ENCODE results near the gene ZAP70. TPM values are rescaled to one million over a fixed set of nuclear protein-coding genes. Genes with fewer than 3 reads are reported as not detected.

The ZAP70 gene
- total and polyA plus RNA-seq, 2 donors (not counting 3 experiments of a cell fraction or from before 2014, with no cell fraction given), result 0.14 TPM; not detected in 1

DNA sequence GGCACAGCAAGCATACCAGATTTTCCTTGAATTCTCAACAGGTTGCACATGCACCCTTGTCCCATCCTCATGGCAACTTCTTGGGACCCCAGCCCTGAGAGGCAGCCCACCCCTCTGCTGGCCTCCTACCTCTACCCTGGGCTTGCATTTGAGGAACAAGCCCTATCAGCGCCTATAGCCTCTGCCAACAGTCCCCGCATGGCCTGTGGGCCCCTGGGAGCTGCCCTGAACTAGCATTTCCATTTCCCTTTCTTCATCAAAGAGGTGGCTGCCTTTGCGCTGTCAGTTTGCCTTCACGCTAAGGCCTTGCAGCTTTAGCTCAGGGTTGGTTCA, 5.4 kb upstream of the ZAP70 start:
- Histone ChIP-seq H3K79me2 (ENCODE audit: control insufficient read depth, insufficient read depth, low read length) (no peaks in the 10 kb centered on the region), H3K9ac (replicated peaks; ENCODE audit: extremely low read depth, insufficient read depth, low read length) (no peak overlapping the region), H3K9me1 (replicated peaks; ENCODE audit: control insufficient read depth, extremely low read depth, insufficient read depth, low read length) (no peaks in the 10 kb centered on the region), H3K4me1 (ENCODE audit: control insufficient read depth, extremely low read depth, insufficient read depth, low read length) (no peaks in the 10 kb centered on the region), H3K4me2 (ENCODE audit: insufficient read depth, low read length) (no peak overlapping the region), H3K27me3 (ENCODE audit: control insufficient read depth in 2 of 2, insufficient read depth in 2 of 2, low read length in 2 of 2) (peaks cover 2% of the 10 kb centered on the region in 2 experiments), H3K4me3 (replicated peaks in 1 of 3; ENCODE audit: insufficient read depth in 1 of 3, low read depth in 1 of 3, low read length in 3 of 3) (no peak overlapping the region), H2AFZ (ENCODE audit: low read depth, low read length) (no peak overlapping the region), H3K36me3 (ENCODE audit: control insufficient read depth in 2 of 2, extremely low read depth in 1 of 2, insufficient read depth in 2 of 2, low read length in 2 of 2) (no peaks in the 10 kb centered on the region), H4K20me1 (replicated peaks; ENCODE audit: control insufficient read depth, extremely low read depth, insufficient read depth, low read length) (no peaks in the 10 kb centered on the region), H3K27ac (ENCODE audit: insufficient read depth, low read depth, low read length) (no peak overlapping the region), H3K9me3 (replicated peaks; ENCODE audit: control insufficient read depth, insufficient read depth, low read length) (no peaks in the 10 kb centered on the region)
- BruUV-seq (replicated peaks), result no TSS peak
- dilution Hi-C loops (cut with MboI; ENCODE audit: extremely low pct_ligation_motif_present, low sequenced_read_pairs), result no loop called here
- intact Hi-C loops (cut with micrococcal nuclease), result no loop called here
- POLR2A ChIA-PET, result no interaction called here
- TF ChIP-seq EZH2 (IDR thresholded peaks at IDR 0.05; ENCODE audit: borderline replicate concordance, low read depth, low read length, severe bottlenecking) (no peak), POLR2AphosphoS5 (IDR thresholded peaks at IDR 0.05; ENCODE audit: insufficient read depth, low read depth, low read length) (no peak), POLR2A (IDR thresholded peaks at IDR 0.05; ENCODE audit: low read depth, low read length) (no peak)
- no peak for DNase-seq (ENCODE audit: low read depth, low spot score)
- no peak for FAIRE-seq
- CTCF ChIA-PET, result interaction anchor here (0.7 to 9.1 kb wide), 6 partner anchors 9 to 678 kb away, joined by 3 to 68 read pairs (median 30); no protein-coding TSS in a partner anchor

DNA sequence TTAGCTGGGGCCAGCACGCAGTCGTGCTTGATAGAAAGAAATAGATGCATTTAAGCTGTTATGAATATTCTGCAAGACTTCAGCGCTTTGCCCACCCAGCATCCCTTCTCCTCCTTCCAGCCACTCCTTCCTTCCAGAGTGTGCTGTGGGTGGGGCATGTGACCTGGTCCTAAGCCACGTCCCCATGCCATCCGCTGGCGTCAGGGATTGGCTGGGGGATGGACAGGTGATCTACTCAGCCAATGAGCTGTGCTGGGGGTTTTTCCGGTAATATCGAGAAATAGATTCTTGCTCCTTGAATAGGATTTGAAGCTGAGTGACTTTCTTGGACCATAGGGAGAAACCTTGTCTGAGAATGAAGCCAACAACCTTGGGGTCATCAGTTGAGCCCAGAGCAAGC, 4.8 kb upstream of the ZAP70 start:
- H3K79me2 ChIP-seq (ENCODE audit: control insufficient read depth, insufficient read depth, low read length), result no peaks in the 10 kb centered on the region
- no peak for DNase-seq (ENCODE audit: low read depth, low spot score)
- H3K9me1 ChIP-seq (replicated peaks; ENCODE audit: control insufficient read depth, extremely low read depth, insufficient read depth, low read length), result no peaks in the 10 kb centered on the region
- no TSS peak for BruUV-seq (replicated peaks)
- TF ChIP-seq POLR2A (IDR thresholded peaks at IDR 0.05; ENCODE audit: low read depth, low read length) (no peak), POLR2AphosphoS5 (IDR thresholded peaks at IDR 0.05; ENCODE audit: insufficient read depth, low read depth, low read length) (no peak), MYC (IDR thresholded peaks at IDR 0.05; ENCODE audit: low read depth, low read length) (no peak), JUN (IDR thresholded peaks at IDR 0.05; ENCODE audit: borderline replicate concordance, insufficient read depth, insufficient read length, low read depth) (no peak), EZH2 (IDR thresholded peaks at IDR 0.05; ENCODE audit: borderline replicate concordance, low read depth, low read length, severe bottlenecking) (no peak), FOS (IDR thresholded peaks at IDR 0.05; ENCODE audit: borderline replicate concordance, insufficient read depth, low read length) (no peak), GATA2 (IDR thresholded peaks at IDR 0.05; ENCODE audit: insufficient read depth, insufficient read length, low read depth, low read length) (no peak)
- TF ChIP-seq, protein P1, sequence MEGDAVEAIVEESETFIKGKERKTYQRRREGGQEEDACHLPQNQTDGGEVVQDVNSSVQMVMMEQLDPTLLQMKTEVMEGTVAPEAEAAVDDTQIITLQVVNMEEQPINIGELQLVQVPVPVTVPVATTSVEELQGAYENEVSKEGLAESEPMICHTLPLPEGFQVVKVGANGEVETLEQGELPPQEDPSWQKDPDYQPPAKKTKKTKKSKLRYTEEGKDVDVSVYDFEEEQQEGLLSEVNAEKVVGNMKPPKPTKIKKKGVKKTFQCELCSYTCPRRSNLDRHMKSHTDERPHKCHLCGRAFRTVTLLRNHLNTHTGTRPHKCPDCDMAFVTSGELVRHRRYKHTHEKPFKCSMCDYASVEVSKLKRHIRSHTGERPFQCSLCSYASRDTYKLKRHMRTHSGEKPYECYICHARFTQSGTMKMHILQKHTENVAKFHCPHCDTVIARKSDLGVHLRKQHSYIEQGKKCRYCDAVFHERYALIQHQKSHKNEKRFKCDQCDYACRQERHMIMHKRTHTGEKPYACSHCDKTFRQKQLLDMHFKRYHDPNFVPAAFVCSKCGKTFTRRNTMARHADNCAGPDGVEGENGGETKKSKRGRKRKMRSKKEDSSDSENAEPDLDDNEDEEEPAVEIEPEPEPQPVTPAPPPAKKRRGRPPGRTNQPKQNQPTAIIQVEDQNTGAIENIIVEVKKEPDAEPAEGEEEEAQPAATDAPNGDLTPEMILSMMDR (IDR thresholded peaks at IDR 0.05; ENCODE audit: extremely low read depth in 1 of 2, insufficient read depth in 1 of 2, low read depth in 1 of 2, low read length in 2 of 2), result no peak
- TF ChIP-seq, protein P2, sequence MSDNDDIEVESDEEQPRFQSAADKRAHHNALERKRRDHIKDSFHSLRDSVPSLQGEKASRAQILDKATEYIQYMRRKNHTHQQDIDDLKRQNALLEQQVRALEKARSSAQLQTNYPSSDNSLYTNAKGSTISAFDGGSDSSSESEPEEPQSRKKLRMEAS (IDR thresholded peaks at IDR 0.05; ENCODE audit: insufficient read depth, insufficient read length), result no peak
- H3K4me2 ChIP-seq (ENCODE audit: insufficient read depth, low read length), result no peak overlapping the region
- H2AFZ ChIP-seq (ENCODE audit: low read depth, low read length), result no peak overlapping the region
- no peaks in the 10 kb centered on the region for H4K20me1 ChIP-seq (replicated peaks; ENCODE audit: control insufficient read depth, extremely low read depth, insufficient read depth, low read length)
- no peak overlapping the region for H3K4me3 ChIP-seq (replicated peaks in 1 of 3; ENCODE audit: insufficient read depth in 1 of 3, low read depth in 1 of 3, low read length in 3 of 3)
- dilution Hi-C loops (cut with MboI; ENCODE audit: extremely low pct_ligation_motif_present, low sequenced_read_pairs) (no loop called here), intact Hi-C loops (cut with micrococcal nuclease) (no loop called here)
- ChIA-PET CTCF (interaction anchor here (0.6 to 9.1 kb wide), 6 partner anchors 9 to 677 kb away, joined by 3 to 68 read pairs (median 30); no protein-coding TSS in a partner anchor), POLR2A (no interaction called here)
- no peaks in the 10 kb centered on the region for H3K36me3 ChIP-seq (ENCODE audit: control insufficient read depth in 2 of 2, extremely low read depth in 1 of 2, insufficient read depth in 2 of 2, low read length in 2 of 2)
- FAIRE-seq, result no peak
- no peaks in the 10 kb centered on the region for H3K9me3 ChIP-seq (replicated peaks; ENCODE audit: control insufficient read depth, insufficient read depth, low read length)
- peaks cover 2% of the 10 kb centered on the region in 2 experiments for H3K27me3 ChIP-seq (ENCODE audit: control insufficient read depth in 2 of 2, insufficient read depth in 2 of 2, low read length in 2 of 2)
- no peak overlapping the region for H3K9ac ChIP-seq (replicated peaks; ENCODE audit: extremely low read depth, insufficient read depth, low read length)
- no peak overlapping the region for H3K27ac ChIP-seq (ENCODE audit: insufficient read depth, low read depth, low read length)
- no peaks in the 10 kb centered on the region for H3K4me1 ChIP-seq (ENCODE audit: control insufficient read depth, extremely low read depth, insufficient read depth, low read length)
